MM.1S (cell line): ENCODE results near the gene CRTAP.

Experiments used
- EZH2 ChIP-seq: fragments of 300-600 bp; sonication (generic); optimal IDR thresholded peaks from 2 replicates; pipeline ENCODE3; 2017; ENCODE audit warnings: low read depth, mild to moderate bottlenecking, antibody characterized with exemption, low read length, mixed read lengths
- EZH2phosphoT487 ChIP-seq: fragments of 300-600 bp; sonication (generic); IDR thresholded peaks from 2 replicates; pipeline ENCODE4 v1.6.1; 2018; ENCODE audit warnings: antibody characterized with exemption, low read length
- TF ChIP-seq, protein P1 (sequence below): fragments of 300-600 bp; sonication (generic); IDR thresholded peaks from 2 replicates; pipeline ENCODE4 v1.5.1; 2016; ENCODE audit warnings: antibody characterized with exemption, low read length, mixed read lengths

DNA sequence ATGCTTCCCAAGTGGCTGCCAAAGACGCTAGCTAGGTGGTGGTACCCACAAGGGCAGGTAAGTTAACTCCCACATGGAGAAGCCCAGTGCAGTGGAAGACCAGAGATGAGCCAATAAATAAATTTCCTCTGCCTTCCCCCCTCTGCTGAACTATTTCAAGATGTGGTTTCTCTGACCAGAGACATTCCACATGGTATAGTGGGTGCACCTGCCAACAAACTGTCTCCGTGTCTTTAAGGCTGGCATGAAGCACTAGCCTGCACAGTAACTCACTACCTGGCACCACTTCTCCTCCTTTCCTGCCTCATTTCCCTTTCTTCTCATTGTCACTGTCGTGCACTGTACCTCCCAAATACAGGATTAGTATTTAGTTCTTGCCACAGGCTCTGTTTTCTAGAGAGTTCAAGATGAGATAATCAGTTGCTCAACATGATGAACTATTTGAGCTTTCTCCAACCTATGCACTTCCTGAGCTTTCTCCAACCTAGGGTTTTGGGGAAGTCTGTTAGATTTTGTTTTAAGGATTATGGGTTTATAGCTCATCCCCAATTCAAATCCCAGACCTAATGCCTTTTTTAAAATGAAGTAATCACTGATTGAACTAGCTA, 8.4 kb upstream of the CRTAP start:
- TF ChIP-seq, protein P1, sequence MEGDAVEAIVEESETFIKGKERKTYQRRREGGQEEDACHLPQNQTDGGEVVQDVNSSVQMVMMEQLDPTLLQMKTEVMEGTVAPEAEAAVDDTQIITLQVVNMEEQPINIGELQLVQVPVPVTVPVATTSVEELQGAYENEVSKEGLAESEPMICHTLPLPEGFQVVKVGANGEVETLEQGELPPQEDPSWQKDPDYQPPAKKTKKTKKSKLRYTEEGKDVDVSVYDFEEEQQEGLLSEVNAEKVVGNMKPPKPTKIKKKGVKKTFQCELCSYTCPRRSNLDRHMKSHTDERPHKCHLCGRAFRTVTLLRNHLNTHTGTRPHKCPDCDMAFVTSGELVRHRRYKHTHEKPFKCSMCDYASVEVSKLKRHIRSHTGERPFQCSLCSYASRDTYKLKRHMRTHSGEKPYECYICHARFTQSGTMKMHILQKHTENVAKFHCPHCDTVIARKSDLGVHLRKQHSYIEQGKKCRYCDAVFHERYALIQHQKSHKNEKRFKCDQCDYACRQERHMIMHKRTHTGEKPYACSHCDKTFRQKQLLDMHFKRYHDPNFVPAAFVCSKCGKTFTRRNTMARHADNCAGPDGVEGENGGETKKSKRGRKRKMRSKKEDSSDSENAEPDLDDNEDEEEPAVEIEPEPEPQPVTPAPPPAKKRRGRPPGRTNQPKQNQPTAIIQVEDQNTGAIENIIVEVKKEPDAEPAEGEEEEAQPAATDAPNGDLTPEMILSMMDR: no peak
- TF ChIP-seq EZH2 (no peak), EZH2phosphoT487 (no peak)
